ENCODE measurements around the gene EFCAB10. TPM values are rescaled to one million over a fixed set of nuclear protein-coding genes. Genes with fewer than 3 reads are reported as not detected.

EFCAB10 gene, protein sequence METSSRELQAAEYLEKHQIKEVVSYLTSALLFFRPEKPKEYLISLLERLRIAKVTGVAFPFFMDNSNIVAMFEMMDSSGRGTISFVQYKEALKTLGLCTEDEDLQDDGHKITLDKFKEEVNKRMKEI
- not detected in 2 replicates for total RNA-seq

DNA sequence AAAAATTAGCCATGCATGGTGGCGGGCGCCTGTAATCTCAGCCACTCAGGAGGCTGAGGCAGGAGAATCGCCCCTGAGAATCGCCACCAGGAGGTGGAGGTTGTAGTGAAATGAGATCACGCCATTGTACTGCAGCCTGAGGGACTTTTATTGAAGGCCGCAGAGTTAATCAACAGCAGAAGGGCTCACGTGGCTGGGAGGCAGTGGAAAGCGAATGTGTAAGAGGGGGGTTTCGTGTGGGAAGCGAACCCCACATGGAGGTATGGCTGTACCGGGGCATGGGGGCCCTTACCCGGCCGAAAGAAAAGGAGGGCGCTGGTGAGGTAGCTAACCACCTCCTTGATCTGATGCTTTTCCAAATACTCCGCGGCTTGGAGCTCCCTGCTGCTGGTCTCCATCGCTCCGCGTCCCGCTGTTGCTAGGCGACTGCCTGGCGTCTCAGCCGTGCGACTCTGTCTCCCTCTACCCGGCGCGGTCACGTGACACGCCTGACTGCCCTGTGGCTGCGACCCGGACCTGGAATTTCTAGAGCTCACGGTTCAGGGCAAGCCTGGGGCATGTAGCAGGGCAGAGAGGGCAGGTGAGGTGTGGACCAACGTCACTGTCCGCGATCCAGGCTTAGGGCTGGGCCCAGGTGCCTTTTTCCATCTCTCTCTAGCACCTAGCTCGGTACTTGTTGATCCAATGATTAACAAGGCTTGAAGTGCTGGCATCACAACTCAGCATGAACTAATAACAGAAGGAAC, at the start of gene EFCAB10:
Gene EFCAB10 (minus strand): TSS at position 428 of the 746 bp plus-strand sequence. CDS start 30 bp downstream, at position 398.

DNA sequence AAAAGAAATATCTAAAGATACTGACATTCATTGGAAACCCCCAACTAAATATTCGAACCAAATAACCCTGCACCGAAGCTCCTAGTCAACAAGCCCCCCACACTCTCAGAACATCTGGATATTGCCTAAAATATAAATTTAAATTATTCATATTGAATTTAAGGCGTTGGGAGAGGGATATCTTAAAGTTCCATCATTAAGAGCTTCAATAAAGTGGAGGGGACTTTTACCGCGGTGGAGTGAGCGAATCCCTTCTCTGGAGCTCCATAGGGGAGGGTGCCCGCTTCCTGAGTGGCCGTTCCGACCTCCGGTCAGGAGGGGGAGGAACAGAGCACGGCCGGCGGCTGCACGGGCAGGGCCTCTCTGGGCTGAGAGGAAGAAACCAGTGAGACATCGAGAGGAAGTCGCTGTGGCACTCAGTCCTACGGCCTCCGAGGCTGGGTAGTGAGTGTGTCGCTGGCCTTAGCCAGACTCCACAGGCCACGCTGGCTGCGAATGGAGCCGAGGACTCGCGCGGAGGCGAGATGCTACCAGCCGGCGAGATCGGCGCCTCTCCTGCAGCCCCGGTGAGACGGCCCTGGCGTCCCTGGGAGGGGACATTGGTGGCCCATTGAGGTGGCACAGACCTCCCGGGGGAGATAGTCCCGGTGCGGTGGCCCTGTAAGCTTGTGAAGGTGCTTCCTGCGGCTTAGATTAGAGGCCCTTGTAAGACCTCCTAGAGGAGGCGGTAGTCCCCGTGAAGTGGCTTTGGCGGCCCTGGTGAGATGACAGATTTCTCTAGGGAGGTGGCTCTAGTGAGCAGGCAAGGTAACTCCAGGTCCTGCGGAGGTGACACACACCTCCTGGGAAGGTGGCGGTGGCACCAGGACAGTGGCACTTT, 49.3 kb downstream of the EFCAB10 start, which contains the start of gene RINT1:
Gene RINT1 (plus strand): TSS at position 410 of the 880 bp plus-strand sequence. CDS start 115 bp downstream, at position 525.

DNA sequence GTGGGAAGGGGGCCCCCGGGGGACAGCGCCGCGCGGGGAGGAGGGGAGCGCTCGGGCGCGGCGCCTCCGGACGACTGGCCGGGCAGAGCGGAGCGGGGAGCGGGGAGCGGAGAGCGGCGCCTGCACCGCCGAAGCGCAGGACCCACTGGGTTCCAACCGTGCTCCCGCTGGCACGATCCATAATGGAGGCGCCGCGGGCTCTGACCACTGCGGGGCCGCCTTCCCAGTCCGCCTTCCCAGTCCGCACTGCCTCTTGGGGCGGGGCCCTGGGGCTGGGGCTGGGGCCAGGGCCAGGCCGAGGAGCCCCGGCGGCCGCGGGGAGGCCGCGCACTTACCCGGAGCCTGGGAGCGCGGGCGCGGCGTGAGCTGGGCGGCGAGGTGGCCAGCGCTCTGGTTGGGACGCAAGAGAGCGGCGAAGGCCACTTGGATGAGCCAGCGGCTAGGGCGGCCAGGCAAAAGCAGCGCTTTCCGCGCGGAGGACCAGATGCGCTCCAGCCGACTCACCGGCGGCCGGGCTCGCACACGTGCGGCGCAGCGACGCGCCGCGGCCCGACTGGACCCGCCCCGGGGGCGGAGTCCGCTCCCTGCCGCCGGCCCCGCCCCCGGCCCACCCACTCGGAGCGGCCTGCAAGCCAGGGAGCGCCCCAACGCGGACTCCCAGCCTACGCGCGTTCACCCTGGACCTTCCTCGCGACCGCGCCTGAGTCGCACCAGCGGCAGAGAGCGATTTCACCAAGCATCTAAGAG, 59.4 kb downstream of the EFCAB10 start, which contains the start of gene PUS7:
Gene PUS7 (minus strand): TSS at position 555 of the 747 bp plus-strand sequence. CDS start 13,759 bp downstream, outside the sequence.

Other genes starting within 250 kb of the EFCAB10 start
- 19.1 and 19.9 TPM in 2 replicates for gene SRPK2, start 192.6 kb downstream of the EFCAB10 start, total RNA-seq
- gene PUS7, start 59.2 kb downstream of the EFCAB10 start, total RNA-seq, result 10.1 and 19.7 TPM in 2 replicates
- 7.4 and 12.7 TPM in 2 replicates for gene RINT1, start 49.3 kb downstream of the EFCAB10 start, total RNA-seq

All from mesangial cell (primary cell).